Astrocyte of the spinal cord (primary cell): ENCODE measurements around the gene PCLO.

ENCODE experiments used
- DNase-seq: peaks from one replicate; pipeline ENCODE4 v3.0.0; 2011; ENCODE audit warnings: low read depth, low spot score
- H3K4me3 ChIP-seq: 2 replicates; pipeline ENCODE4 v1.5.1; 2011; ENCODE audit warnings: low read depth, mild to moderate bottlenecking, low read length, moderate library complexity
- in situ Hi-C: cut with HindIII; loops from 2 replicates; pipeline ENCODE4 v1.10.0; 2017; ENCODE audit warnings: low sequenced_read_pairs
- TF ChIP-seq, protein P1 (sequence below): IDR thresholded peaks from 2 replicates; pipeline ENCODE4 v1.5.1; 2012; ENCODE audit warnings: low read depth, mild to moderate bottlenecking, low read length, inconsistent platforms

Gene PCLO

DNA sequence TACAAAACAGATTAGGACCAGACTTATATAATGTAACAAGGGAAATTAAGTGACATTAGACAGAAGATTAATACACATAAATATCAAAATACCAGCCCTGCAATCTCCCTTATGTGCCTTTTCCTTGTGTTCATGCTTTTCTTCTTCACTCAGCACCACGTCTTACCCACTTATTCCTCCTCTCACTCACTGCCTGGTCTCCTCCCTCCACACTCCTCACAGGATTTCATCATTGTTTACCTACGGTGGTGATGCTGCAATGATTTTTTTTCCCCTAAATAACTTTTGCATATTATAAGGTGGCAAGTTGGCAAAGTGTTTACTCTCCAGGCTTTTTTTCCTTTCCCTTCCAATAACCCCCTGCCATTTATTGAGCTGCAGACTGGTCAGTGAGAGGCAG lies 203.2 kb downstream of the PCLO start:
- H3K4me3 ChIP-seq, result no peak overlapping the region
- TF ChIP-seq, protein P1, sequence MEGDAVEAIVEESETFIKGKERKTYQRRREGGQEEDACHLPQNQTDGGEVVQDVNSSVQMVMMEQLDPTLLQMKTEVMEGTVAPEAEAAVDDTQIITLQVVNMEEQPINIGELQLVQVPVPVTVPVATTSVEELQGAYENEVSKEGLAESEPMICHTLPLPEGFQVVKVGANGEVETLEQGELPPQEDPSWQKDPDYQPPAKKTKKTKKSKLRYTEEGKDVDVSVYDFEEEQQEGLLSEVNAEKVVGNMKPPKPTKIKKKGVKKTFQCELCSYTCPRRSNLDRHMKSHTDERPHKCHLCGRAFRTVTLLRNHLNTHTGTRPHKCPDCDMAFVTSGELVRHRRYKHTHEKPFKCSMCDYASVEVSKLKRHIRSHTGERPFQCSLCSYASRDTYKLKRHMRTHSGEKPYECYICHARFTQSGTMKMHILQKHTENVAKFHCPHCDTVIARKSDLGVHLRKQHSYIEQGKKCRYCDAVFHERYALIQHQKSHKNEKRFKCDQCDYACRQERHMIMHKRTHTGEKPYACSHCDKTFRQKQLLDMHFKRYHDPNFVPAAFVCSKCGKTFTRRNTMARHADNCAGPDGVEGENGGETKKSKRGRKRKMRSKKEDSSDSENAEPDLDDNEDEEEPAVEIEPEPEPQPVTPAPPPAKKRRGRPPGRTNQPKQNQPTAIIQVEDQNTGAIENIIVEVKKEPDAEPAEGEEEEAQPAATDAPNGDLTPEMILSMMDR, result no peak
- in situ Hi-C loops, result no loop called here
- DNase-seq, result no peak

DNA sequence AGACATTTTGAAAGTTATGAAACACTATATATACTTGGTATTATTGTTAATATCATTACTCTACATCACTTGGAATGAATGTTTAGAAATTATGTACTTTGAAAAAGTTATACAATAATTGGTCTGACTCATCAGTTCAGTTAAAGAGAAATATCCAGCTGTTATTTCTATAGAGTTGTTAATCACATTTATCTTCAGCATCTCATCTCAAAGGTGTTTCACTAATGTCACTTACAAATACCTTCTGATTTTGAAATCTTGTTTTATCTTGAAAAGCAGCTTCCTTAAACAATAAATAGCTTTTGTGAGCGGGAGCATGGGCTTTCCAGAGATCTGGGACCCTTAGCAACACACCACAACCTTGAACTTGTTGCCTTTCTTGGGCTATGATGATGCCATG lies 205.2 kb downstream of the PCLO start:
- no peak overlapping the region for H3K4me3 ChIP-seq
- no peak for DNase-seq
- TF ChIP-seq, protein P1, result no peak
- in situ Hi-C loops, result no loop called here

DNA sequence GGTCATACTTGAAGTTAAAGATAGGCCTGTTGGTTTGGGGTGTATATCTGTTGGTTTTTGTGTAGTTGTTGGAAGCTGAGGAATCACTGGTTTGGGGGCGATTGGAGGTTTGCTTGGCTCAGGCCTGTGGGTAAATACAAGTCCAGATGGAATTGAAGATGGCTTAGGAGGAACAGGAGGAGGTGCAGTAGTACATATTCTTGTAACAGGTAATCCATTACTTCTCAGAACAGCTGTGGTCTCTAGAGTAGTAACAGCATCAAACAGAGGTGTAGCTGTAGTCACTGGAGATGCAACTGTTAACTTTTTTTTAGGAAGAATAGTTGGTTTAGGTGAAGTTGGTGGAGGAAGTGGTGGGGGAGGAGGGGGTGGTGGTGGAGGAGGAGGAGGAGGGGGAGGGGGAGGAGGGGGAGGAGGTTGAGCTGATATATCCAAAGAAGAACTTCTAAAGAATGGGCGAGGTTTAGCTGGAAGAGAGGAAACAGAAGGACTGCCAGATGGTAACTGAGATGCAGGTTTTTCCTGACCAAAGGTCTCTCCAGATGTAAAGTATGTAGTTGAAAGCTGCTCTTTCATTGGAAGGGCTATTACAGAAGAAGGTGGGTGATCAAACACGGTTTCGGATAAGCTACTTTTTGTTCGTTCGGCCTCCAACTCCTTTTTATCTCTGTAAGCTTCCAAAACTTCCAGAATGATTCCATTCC lies 209.2 kb downstream of the PCLO start:
- in situ Hi-C loops, result no loop called here
- TF ChIP-seq, protein P1, result no peak

DNA sequence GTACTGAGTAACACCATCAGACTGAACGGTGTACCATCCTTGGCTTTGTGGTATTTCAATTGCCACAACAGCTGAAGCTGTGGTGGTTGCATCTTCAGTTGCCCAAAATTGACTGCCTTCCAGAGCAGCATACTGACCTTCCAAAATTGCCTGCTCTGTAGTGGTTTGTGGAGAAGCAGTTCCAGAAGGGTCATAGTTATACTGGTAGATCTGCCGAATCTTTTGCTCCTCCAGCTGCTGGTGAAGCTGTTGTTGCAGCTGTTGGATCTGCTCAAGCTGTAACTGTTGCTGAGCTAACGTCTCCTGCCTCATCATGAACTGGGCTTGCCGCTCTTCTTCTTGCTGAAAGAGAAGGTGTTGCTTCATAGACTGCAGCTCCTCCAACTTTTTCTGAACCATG lies 212.2 kb downstream of the PCLO start:
- no peak overlapping the region for H3K4me3 ChIP-seq
- TF ChIP-seq, protein P1, result no peak
- in situ Hi-C loops, result no loop called here
- DNase-seq, result no peak

More for the DNA sequence above, 209.2 kb downstream of the PCLO start:
- DNase-seq, result no peak
- no peak overlapping the region for H3K4me3 ChIP-seq

DNA sequence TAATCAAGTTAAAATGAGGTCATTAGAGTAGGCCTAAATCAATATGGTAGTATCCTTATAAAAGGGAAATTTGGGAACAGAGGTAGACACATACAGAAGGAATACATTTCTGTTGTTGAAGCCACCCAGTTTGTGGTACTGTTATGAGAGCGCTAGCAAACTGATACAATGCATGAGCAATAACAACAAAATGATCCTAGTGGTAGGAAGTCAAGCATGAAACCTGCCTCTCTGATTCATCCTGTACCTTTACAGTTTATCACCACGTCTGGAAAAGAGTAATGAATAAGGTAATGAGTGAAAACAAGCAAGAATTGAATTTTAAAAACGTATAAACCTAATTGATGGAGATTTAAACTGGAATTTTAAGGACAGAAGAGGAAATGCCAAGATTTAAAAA lies 217.2 kb downstream of the PCLO start:
- TF ChIP-seq, protein P1, result no peak
- DNase-seq, result no peak

DNA sequence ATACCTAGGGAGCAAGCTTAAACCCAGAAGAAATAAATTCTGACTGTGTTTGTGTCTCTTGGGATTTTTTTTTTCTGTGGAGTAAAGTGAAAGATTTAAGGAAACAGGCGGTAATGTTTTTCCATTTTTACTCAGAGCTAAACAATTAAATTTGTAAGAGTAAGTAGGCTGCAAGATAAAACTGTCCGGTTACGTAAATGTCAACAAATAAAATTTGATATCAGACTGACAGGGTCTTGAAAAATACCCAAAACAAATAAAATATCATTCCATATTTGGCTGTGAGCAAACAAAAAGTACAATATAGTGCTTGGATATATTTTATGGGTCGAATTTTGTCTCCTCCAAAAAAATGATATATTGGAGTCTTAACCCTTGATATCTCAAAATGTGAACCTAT lies 217.6 kb downstream of the PCLO start:
- H3K4me3 ChIP-seq, result no peak overlapping the region
- in situ Hi-C loops, result no loop called here
- TF ChIP-seq, protein P1, result no peak
- no peak for DNase-seq

More for the DNA sequence above, 217.2 kb downstream of the PCLO start:
- in situ Hi-C loops, result no loop called here
- H3K4me3 ChIP-seq, result no peak overlapping the region
